ENCODE measurements around the gene DDX23. TPM values are rescaled to one million over a fixed set of nuclear protein-coding genes. Genes with fewer than 3 reads are reported as not detected.

Gene DDX23
- total and polyA plus RNA-seq, 2 of the 4 experiments (the other 2 are of a cell fraction) = 61.8 to 81.9 TPM

GRCh38 chr12:48838048-48838447 is 13.9 kb downstream of the DDX23 start:
- DNase-seq = no peak

More at GRCh38 chr12:48838048-48838447, 13.9 kb downstream of the DDX23 start:
- no peak overlapping the region for H3K4me2 ChIP-seq (ENCODE audit: low read depth, low read length)
- no TSS peak for BruUV-seq (replicated peaks)
- H2AK5ac ChIP-seq (ENCODE audit: low read depth, low read length) = no peak overlapping the region
- TF ChIP-seq SMC3 (IDR thresholded peaks at IDR 0.05; ENCODE audit: low read depth, low read length) = no peak
- no peak for TF ChIP-seq RFX5 (IDR thresholded peaks at IDR 0.05; ENCODE audit: low read depth, low read length)
- no peak for TF ChIP-seq MAZ (IDR thresholded peaks at IDR 0.05; ENCODE audit: borderline replicate concordance, low read depth, low read length)
- TF ChIP-seq RAD21 (IDR thresholded peaks at IDR 0.05; ENCODE audit: low read length) = no peak
- no peak for TF ChIP-seq CHD1 (IDR thresholded peaks at IDR 0.05; ENCODE audit: low read depth, low read length)
- no peak for TF ChIP-seq MXI1 (IDR thresholded peaks at IDR 0.05; ENCODE audit: borderline replicate concordance, low read depth, low read length)
- no peak for TF ChIP-seq MAFK (IDR thresholded peaks at IDR 0.05; ENCODE audit: low read depth, low read length)
- no peak for TF ChIP-seq NFE2L2 (IDR thresholded peaks at IDR 0.05; ENCODE audit: low read depth, low read length)
- TF ChIP-seq, protein P1, sequence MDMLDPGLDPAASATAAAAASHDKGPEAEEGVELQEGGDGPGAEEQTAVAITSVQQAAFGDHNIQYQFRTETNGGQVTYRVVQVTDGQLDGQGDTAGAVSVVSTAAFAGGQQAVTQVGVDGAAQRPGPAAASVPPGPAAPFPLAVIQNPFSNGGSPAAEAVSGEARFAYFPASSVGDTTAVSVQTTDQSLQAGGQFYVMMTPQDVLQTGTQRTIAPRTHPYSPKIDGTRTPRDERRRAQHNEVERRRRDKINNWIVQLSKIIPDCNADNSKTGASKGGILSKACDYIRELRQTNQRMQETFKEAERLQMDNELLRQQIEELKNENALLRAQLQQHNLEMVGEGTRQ (IDR thresholded peaks at IDR 0.05; ENCODE audit: low read depth, low read length) = no peak
- TF ChIP-seq FOS (IDR thresholded peaks at IDR 0.05; ENCODE audit: low read depth, low read length) = no peak
- no peak for TF ChIP-seq CEBPB (IDR thresholded peaks at IDR 0.05; ENCODE audit: low read depth, low read length)
- TF ChIP-seq BHLHE40 (IDR thresholded peaks at IDR 0.05; ENCODE audit: low read depth, low read length) = no peak
- H2BK120ac ChIP-seq (ENCODE audit: low read depth, low read length) = no peak overlapping the region
- no peak overlapping the region for H3K27ac ChIP-seq (ENCODE audit: insufficient read depth, low read length)
- in situ Hi-C loops (cut with MboI; ENCODE audit: low sequenced_read_pairs) = no loop called here
- H2BK20ac ChIP-seq (ENCODE audit: low read depth, low read length) = no peak overlapping the region
- H3K4ac ChIP-seq (ENCODE audit: low read depth, low read length) = no peak overlapping the region
- no peak overlapping the region for H4K8ac ChIP-seq (ENCODE audit: low read depth in 2 of 2, low read length in 2 of 2)
- H3K9ac ChIP-seq (ENCODE audit: low read depth, low read length) = no peak overlapping the region
- no peaks in the 10 kb centered on the region for H3K27me3 ChIP-seq (ENCODE audit: control insufficient read depth, insufficient read depth, low read length)
- H3K14ac ChIP-seq (replicated peaks; ENCODE audit: low read depth, low read length) = no peak overlapping the region
- H4K5ac ChIP-seq (ENCODE audit: low read depth, low read length) = no peak overlapping the region
- no peak overlapping the region for H2AFZ ChIP-seq (replicated peaks; ENCODE audit: low read length, poor library complexity)
- H3K23ac ChIP-seq (ENCODE audit: low read depth, low read length) = no peak overlapping the region
- H3K9me1 ChIP-seq (ENCODE audit: insufficient read depth, low read length) = no peaks in the 10 kb centered on the region
- H3K18ac ChIP-seq (ENCODE audit: low read depth, low read length) = no peak overlapping the region
- ChIA-PET CTCF (no interaction called here), POLR2A (ENCODE audit: unreplicated experiment) (no interaction called here)
- no peak overlapping the region for H3K4me3 ChIP-seq (ENCODE audit: insufficient read depth, low read depth, low read length)
- intact Hi-C loops (cut with micrococcal nuclease) = no loop called here
- peaks cover 58% of the 10 kb centered on the region for H3K36me3 ChIP-seq (ENCODE audit: control insufficient read depth, insufficient read depth, low read length)
- H3K9me3 ChIP-seq (ENCODE audit: control insufficient read depth, insufficient read depth, low read length) = no peaks in the 10 kb centered on the region
- no peak overlapping the region for H3K56ac ChIP-seq (ENCODE audit: extremely low read depth, insufficient read depth, low read length)
- ATAC-seq (ENCODE audit: low read depth) = no peak
- no peak overlapping the region for H2AK9ac ChIP-seq (replicated peaks; ENCODE audit: low read depth, low read length, poor library complexity)
- no peaks in the 10 kb centered on the region for H4K20me1 ChIP-seq (ENCODE audit: insufficient read depth, low read length)
- dilution Hi-C loops (cut with HindIII; ENCODE audit: low sequenced_read_pairs, unreplicated experiment) = no loop called here
- H4K91ac ChIP-seq (ENCODE audit: insufficient read depth, low read depth, low read length) = no peak overlapping the region
- no peaks in the 10 kb centered on the region for H3K4me1 ChIP-seq (ENCODE audit: control insufficient read depth, insufficient read depth, low read length)
- H3K79me1 ChIP-seq (ENCODE audit: low read depth in 1 of 2, low read length in 2 of 2) = peaks cover 0 to 3% of the 10 kb centered on the region in 2 experiments; a peak in 1 of 4 replicates
- no peak overlapping the region for H2BK15ac ChIP-seq (ENCODE audit: low read depth, low read length)
- 100% methylated on average over 1 of the region's 4 CpGs; no CpG with 5 or more reads in 1 of the 2 experiments for WGBS, 2 experiments (ENCODE audit: extremely low coverage in 2 of 2, insufficient read length in 1 of 2)
- H2BK5ac ChIP-seq (ENCODE audit: low read depth, low read length, poor library complexity, severe bottlenecking) = no peak overlapping the region
